K562 (cell line): ENCODE measurements around the gene ABCB4. TPM values are rescaled to one million over a fixed set of nuclear protein-coding genes. Genes with fewer than 3 reads are reported as not detected.
A peak's percentile ranks its signal among the peaks of the same experiment; 100 is the strongest.

ENCODE experiments used
- ATF4 ChIP-seq: fragments of 450-650 bp; formaldehyde crosslinking; IDR thresholded peaks from 2 replicates; pipeline ENCODE4 v1.4.0; 2022; ENCODE audit warnings: mild to moderate bottlenecking, moderate library complexity
- CUX1 ChIP-seq: fragments of 200-800 bp; sonication (Bioruptor generic); IDR thresholded peaks from 2 replicates; pipeline ENCODE4 v1.6.1; 2016; ENCODE audit warnings: missing genetic modification characterization, missing compliant biosample characterization
- CXXC5 ChIP-seq: fragments of 250-450 bp; sonication (Bioruptor Pico); IDR thresholded peaks from 2 replicates; pipeline ENCODE4 v1.8.0; 2022; ENCODE audit warnings: inconsistent platforms, mild to moderate bottlenecking, moderate library complexity
- EP300 ChIP-seq: IDR thresholded peaks from 2 replicates; pipeline ENCODE4 v1.6.1; 2012; ENCODE audit warnings: low read length, improper control_type of control experiment
- EP400 ChIP-seq: fragments of 450-650 bp; IDR thresholded peaks from 2 replicates; pipeline ENCODE4 v1.6.1; 2017; ENCODE audit warnings: antibody characterized with exemption, mild to moderate bottlenecking, moderate library complexity
- PKNOX1 ChIP-seq: fragments of 450-650 bp; IDR thresholded peaks from 2 replicates; pipeline ENCODE4 v1.6.1; 2016
- RCOR1 ChIP-seq, 2 experiments: IDR thresholded peaks; 2 replicates each; pipeline ENCODE4 v1.6.1; 2012; ENCODE audit warnings: low read depth in 2 of 2, low read length in 2 of 2, borderline replicate concordance in 1 of 2, improper control_type of control experiment in 1 of 2
- RNF2 ChIP-seq: sonication (generic); IDR thresholded peaks from 2 replicates; pipeline ENCODE4 v1.6.1; 2016
- SMAD4 ChIP-seq: fragments of 250-450 bp; sonication (Bioruptor Pico); conservative IDR thresholded peaks from 2 replicates; pipeline ENCODE4 v1.8.0; 2021; ENCODE audit warnings: inconsistent platforms, mild to moderate bottlenecking, moderate library complexity
- SOX6 ChIP-seq: fragments of 450-650 bp; IDR thresholded peaks from 2 replicates; pipeline ENCODE4 v1.6.1; 2014; ENCODE audit warnings: mild to moderate bottlenecking
- TOE1 ChIP-seq, 2 experiments: fragments of 450-650 bp in 1 of 2; sonication (generic) in 1 of 2; formaldehyde crosslinking in 1 of 2; IDR thresholded peaks; 2 replicates each; pipeline versions ENCODE4 v1.7.1 to v1.8.0; 2016 to 2022; ENCODE audit warnings: borderline replicate concordance in 2 of 2, mild to moderate bottlenecking in 2 of 2, antibody characterized with exemption in 1 of 2, inconsistent platforms in 1 of 2, low read depth in 1 of 2, missing genetic modification reagents in 1 of 2, moderate library complexity in 1 of 2
- ZNF407 ChIP-seq: fragments of 450-650 bp; IDR thresholded peaks from 2 replicates; pipeline ENCODE4 v1.6.1; 2016; ENCODE audit warnings: low read depth
- polyA plus RNA-seq, 8 experiments: library from polyadenylated mRNA; depleted of rRNA in 4 of 8; stranded (reverse) in 5 of 8; unstranded in 3 of 8; fragments of >200 nt; fragmentation: Nextera tagmentation in 2 of 8; fragmentation: Illumina TruSeq in 1 of 8; extraction: Ambion mirVana in 2 of 8; extraction: Trizol in 1 of 8; gene quantifications; 2 replicates each; pipeline versions ENCODE4 v1.2.1 to v1.2.3, GENCODE V29; 2011 to 2014; ENCODE audit warnings: inconsistent platforms in 1 of 8, missing spikeins in 1 of 8
- total RNA-seq, 7 experiments: library from RNA; depleted of rRNA in 6 of 7; stranded (reverse); fragments of >200 nt in 6 of 7; fragmentation: Illumina TruSeq in 2 of 7; extraction: Trizol in 2 of 7; gene quantifications; 2 replicates each; pipeline versions ENCODE4 v1.2.1 to v1.2.3, GENCODE V29; 2011 to 2021; ENCODE audit warnings: low replicate concordance in 1 of 7

ABCB4 gene
- total and polyA plus RNA-seq, 9 of the 15 experiments (the other 6 are each of a cell fraction or from before 2014, with no cell fraction given) = 0.06 to 0.73 (median 0.40) TPM

GRCh38 chr7:87380905-87381304, 94.6 kb downstream of the ABCB4 start (continued):
- TF ChIP-seq SOX6 (0 out of 2 replicates have a peak, but pooled peaks have one; percentile 34), RNF2 (peak; percentile 23; the same call in 1 of the 2 replicates), PKNOX1 (peak; percentile 60), CXXC5 (CRISPR knock-in tag) (peak; percentile 77), TOE1 (IDR thresholded peaks at IDR 0.05; ENCODE audit: borderline replicate concordance) (0 out of 2 replicates have a peak, but pooled peaks have one; percentile 28), TOE1 (CRISPR knock-in tag; IDR thresholded peaks at IDR 0.05; ENCODE audit: borderline replicate concordance, low read depth) (no peak), EP400 (peak; percentile 47; the same call in 1 of the 2 replicates), ATF4 (CRISPR knock-in tag) (peak; percentile 58), CUX1 (CRISPR knock-in tag) (no peak), EP300 (peak; percentile 18; the same call in 1 of the 2 replicates), ZNF407 (no peak), SMAD4 (CRISPR knock-in tag) (peak; percentile 53), RCOR1 (IDR thresholded peaks at IDR 0.05; ENCODE audit: borderline replicate concordance in 1 of 2, low read depth in 2 of 2, low read length in 2 of 2) (0 out of 4 replicates have a peak, but pooled peaks of 1 of the 2 experiments have one; percentile 38)
